ENCODE data around the gene ATRX.

DNA sequence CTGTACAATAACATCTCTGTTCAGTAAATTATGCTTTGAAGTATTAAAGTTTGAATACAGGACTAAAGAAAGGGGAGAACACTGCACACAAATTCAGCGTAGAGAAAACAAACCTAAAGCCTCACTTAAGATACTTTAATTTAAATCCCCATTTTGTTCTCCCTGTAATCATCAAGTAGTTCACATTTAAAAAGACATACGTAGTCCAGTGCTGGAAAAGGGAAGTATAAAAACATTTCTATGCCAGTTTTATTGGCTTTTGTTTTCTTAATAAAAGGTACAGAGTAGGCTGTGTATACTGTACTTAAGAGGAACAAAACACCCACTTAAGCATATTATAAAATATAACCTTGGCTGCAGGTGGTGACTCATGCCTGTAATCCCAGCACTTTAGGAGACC is 237.3 kb downstream of the ATRX start:
- TF ChIP-seq CTCF (IDR thresholded peaks at IDR 0.05) (no peak), EP300 (IDR thresholded peaks at IDR 0.05) (no peak)
